Measurements from ENCODE around the gene ERBB2. TPM values are rescaled to one million over a fixed set of nuclear protein-coding genes. Genes with fewer than 3 reads are reported as not detected.

The ERBB2 gene
- 1 to 10 TPM; 3.3 to 3.5 TPM for total RNA-seq

GRCh38 chr17:39699818-39700147 is at the start of gene ERBB2:
Gene ERBB2 (plus strand): TSS chr17:39700064. CDS start chr17:39700239, 175 bp downstream.
- ChIA-PET POLR2A (interaction anchor here (0.5 to 0.6 kb wide), 2 partner anchors 15 to 300 kb away, joined by 3 to 4 read pairs; no protein-coding TSS in a partner anchor), CTCF (interaction anchor here (1.6 kb wide), 1 partner anchor 31 kb away, joined by 6 read pairs; the partner anchor contains the start of gene MIEN1)

DNA sequence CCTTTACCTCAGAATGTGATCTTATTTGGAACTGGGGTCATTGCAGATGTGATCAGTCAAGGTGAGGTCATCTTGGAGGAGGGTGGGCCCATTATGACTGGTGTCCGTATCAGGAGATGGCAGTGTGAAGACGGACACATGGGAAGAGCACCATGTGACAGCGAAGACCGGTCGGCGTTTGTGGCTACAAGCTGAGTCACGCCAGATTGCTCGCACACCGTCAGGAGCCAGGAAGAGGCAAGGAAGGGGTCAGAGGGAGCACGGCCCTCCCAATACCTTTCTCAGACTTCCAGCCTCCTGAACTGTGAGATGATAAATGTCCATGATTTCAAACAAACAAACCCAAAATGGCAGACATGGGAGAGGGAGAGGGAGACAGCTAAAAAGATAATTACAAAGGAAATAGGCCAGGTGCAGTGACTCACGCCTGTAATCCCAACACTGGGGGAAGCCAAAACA is 49.7 kb upstream of the ERBB2 start:
- POLR2A ChIA-PET, result no interaction called here
- CTCF ChIA-PET, result interaction anchor here (1.5 kb wide), 1 partner anchor 17 kb away, joined by 3 read pairs; no protein-coding TSS in a partner anchor

GRCh38 chr17:39651923-39652586 is 47.8 kb upstream of the ERBB2 start:
- ChIA-PET CTCF (interaction anchor here (1.0 to 3.7 kb wide), 8 partner anchors 13 to 79 kb away, joined by 3 to 26 read pairs (median 9); partner anchors contain the start of gene MIEN1), POLR2A (no interaction called here)

- CTCF ChIA-PET, result interaction anchor here (0.6 to 3.7 kb wide), 13 partner anchors 8 to 1952 kb away, joined by 3 to 26 read pairs (median 6); partner anchors contain the start of gene MIEN1
- POLR2A ChIA-PET, result interaction anchor here (0.7 kb wide), 1 partner anchor 30 kb away, joined by 3 read pairs; no protein-coding TSS in a partner anchor
Measured at GRCh38 chr17:39652587-39653315, 47.1 kb upstream of the ERBB2 start.

- ChIA-PET CTCF (interaction anchor here (0.6 to 3.7 kb wide), 22 partner anchors 8 to 1952 kb away, joined by 3 to 26 read pairs (median 4); partner anchors contain the start of genes MIEN1 and PGAP3), POLR2A (interaction anchor here (0.5 to 1.0 kb wide), 3 partner anchors 29 to 103 kb away, joined by 3 to 4 read pairs (median 3); no protein-coding TSS in a partner anchor)
Measured at GRCh38 chr17:39653316-39653661, 46.6 kb upstream of the ERBB2 start.

GRCh38 chr17:39653662-39654331 is 46.1 kb upstream of the ERBB2 start:
- POLR2A ChIA-PET, result interaction anchor here (0.5 to 1.0 kb wide), 2 partner anchors 29 to 103 kb away, joined by 3 to 4 read pairs; no protein-coding TSS in a partner anchor
- CTCF ChIA-PET, result interaction anchor here (0.6 to 3.7 kb wide), 25 partner anchors 9 to 1953 kb away, joined by 3 to 26 read pairs (median 4); partner anchors contain the start of genes MIEN1 and PGAP3

DNA sequence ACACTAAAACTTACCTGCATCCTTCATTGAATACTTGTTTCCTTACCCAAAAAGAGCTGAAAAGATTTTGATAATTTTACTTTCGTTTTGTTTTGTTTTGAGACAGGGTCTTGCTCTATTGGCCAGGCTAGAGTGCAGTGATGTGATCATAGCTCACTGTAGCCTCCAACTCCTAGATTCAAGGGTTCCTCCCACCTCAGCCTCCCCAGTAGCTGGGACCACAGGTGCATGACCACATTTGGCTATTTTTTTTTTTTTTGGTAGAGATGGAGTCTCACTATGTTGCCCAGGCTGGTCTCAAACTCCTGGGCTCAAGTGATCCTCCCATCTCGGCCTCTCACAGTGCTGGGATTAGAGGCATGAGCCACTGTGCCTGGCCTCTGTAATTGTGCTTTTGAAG is 44.8 kb upstream of the ERBB2 start:
- POLR2A ChIA-PET, result no interaction called here

GRCh38 chr17:39658346-39658745 is 41.5 kb upstream of the ERBB2 start:
- POLR2A ChIA-PET, result no interaction called here
- CTCF ChIA-PET, result interaction anchor here (0.5 kb wide), 1 partner anchor 432 kb away, joined by 3 read pairs; no protein-coding TSS in a partner anchor

More for the DNA sequence above, 44.8 kb upstream of the ERBB2 start:
- CTCF ChIA-PET, result interaction anchor here (0.6 to 3.7 kb wide), 8 partner anchors 9 to 327 kb away, joined by 3 to 26 read pairs (median 9); partner anchors contain the start of gene MIEN1

DNA sequence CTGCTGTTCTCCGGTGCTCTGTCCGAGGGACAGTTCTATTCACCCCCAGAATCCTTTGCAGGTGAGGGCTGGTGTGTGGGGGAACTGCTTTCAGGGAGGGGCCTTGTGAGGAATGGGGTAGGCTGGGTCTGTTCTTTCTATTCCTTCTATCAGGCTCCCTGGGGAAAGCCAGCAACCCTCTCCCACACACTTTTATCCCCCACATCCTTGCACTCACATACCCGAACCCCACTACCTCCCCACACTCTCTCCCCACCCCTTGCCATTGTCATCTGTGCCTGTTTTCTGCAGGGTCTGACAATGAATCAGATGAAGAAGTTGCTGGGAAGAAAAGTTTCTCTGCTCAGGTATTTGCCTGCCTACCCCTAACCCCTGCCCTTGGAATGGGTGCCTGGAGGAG is 41.1 kb upstream of the ERBB2 start:
- ChIA-PET CTCF (interaction anchor here (0.5 kb wide), 1 partner anchor 431 kb away, joined by 3 read pairs; no protein-coding TSS in a partner anchor), POLR2A (no interaction called here)

- POLR2A ChIA-PET, result no interaction called here
- CTCF ChIA-PET, result no interaction called here
Measured at GRCh38 chr17:39659279-39660010, 40.4 kb upstream of the ERBB2 start.

GRCh38 chr17:39660011-39660360 is 39.9 kb upstream of the ERBB2 start:
- POLR2A ChIA-PET, result no interaction called here
- CTCF ChIA-PET, result no interaction called here

DNA sequence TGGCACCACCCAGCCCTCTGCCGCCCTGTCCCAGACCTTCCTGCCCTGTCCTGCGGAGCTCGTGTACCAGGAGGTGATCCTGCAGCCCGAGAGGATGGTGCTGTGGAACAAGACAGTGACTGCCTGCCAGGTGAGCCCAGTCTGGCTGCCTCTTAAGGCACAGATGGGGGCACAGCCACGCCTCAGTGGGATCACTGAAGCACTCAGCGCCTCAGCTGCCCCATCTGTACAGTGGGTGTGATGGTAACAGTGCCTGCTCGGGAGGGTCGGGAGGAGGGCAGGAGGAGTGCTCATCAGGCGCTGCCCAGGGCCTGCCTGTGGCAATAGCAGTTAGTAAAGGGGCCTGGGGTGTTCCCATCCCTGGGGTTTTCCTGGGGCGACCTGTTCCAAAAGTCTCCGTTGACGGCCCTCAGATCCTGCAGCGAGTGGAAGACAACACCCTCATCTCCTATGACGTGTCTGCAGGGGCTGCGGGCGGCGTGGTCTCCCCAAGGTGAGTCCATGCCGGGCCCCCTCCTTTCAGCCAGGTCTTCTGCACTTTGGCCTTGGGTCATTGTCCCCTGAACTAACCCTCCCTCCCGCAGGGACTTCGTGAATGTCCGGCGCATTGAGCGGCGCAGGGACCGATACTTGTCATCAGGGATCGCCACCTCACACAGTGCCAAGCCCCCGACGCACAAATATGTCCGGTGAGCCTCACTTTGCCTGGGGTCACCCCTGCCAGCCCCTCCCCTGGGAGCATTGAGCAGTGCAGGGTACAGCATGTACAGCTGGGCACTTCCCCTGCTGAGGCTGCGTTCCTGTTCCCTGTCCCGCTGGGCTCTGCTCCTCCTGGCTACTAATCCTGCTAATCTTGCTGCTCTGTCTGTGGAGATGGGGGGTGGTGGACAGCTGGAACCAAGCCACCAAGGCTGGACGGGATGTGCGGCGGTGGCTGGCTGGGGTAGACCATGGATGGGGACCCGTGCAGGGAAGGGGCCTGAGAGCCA is 39.2 kb upstream of the ERBB2 start:
- CTCF ChIA-PET, result interaction anchor here (1.2 kb wide), 1 partner anchor 11 kb away, joined by 3 read pairs; no protein-coding TSS in a partner anchor
- POLR2A ChIA-PET, result no interaction called here

DNA sequence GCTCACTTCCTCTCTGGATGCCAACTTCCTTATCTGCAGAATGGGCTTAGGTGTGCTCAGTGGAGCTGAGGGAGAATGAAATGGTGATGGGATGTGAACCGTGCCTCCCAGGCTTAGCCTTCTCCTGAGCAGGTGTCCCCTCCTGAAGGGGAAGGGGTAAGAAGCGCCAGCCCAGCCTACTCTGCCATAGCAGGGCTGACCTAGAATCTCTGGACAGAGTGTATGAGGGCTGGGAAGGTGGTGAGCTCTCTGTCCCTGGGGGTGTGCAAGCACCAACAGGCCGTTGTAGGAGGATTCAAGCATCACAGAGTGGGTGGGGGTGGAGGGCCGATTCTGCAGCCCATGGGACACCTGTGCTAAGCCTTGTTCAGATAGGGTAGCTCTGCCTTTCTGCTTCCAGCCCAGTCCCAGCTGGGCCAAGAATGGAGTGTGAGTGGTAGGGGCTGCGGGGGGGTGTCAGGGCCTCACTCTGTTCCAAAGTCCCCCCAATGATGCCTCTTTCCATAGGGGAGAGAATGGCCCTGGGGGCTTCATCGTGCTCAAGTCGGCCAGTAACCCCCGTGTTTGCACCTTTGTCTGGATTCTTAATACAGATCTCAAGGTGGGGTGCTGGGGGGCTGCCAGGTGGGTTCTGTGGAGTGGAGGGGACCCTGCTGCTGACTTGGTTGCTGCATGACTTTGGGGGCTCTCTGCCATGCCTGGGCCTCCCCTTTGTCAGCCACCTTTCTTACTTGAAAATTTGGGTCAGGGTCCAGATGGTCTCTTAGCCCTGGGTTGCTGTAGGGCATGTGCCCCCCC is 37.9 kb upstream of the ERBB2 start:
- ChIA-PET POLR2A (no interaction called here), CTCF (interaction anchor here (1.2 kb wide), 1 partner anchor 10 kb away, joined by 3 read pairs; no protein-coding TSS in a partner anchor)

DNA sequence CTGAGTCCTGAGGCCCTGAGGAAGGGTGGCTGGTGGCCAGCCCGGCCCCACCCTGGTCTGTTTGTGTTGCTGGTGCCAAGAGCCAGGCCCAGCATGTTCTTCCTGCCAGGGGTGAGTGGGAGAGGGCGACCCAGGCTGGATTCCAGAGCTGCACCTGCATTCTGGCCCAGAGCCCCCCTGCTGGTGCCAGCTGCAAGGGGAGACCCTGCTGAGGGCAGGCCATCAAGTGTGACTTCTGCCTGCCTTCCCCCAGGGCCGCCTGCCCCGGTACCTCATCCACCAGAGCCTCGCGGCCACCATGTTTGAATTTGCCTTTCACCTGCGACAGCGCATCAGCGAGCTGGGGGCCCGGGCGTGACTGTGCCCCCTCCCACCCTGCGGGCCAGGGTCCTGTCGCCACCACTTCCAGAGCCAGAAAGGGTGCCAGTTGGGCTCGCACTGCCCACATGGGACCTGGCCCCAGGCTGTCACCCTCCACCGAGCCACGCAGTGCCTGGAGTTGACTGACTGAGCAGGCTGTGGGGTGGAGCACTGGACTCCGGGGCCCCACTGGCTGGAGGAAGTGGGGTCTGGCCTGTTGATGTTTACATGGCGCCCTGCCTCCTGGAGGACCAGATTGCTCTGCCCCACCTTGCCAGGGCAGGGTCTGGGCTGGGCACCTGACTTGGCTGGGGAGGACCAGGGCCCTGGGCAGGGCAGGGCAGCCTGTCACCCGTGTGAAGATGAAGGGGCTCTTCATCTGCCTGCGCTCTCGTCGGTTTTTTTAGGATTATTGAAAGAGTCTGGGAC is 37.1 kb upstream of the ERBB2 start:
- CTCF ChIA-PET, result interaction anchor here (1.8 kb wide), 1 partner anchor 8 kb away, joined by 5 read pairs; no protein-coding TSS in a partner anchor
- POLR2A ChIA-PET, result no interaction called here

- ChIA-PET POLR2A (no interaction called here), CTCF (interaction anchor here (1.8 kb wide), 1 partner anchor 9 kb away, joined by 5 read pairs; no protein-coding TSS in a partner anchor)
Measured at GRCh38 chr17:39663340-39663687, 36.5 kb upstream of the ERBB2 start.
